ENCODE data around the gene OR2T27.
"Not testable (repeated sequence)": the region's sequence is repeated elsewhere in the genome, so short reads cannot be mapped to it uniquely, and the experiment has no call there.

OR2T27 gene

DNA sequence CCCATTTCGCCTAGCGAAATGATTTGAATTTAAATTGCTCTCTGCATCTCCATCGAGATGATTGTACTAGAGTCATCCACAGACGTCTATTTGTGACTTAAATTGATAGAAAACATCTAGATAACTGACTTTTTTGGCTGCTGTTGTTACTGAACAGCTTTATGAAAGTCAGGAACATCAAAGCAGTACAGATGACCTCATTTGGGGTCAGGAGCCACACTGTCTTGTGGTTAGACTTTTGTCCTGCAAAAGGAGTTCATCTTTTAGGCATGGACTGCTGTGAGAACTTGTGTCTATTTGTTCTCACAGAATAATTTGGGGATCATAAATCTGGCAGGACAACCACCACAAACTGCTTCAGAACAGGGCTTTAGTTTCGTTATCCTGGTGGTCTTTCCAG, 15.7 kb downstream of the OR2T27 start:
- not testable (repeated sequence) for DNase-seq

DNA sequence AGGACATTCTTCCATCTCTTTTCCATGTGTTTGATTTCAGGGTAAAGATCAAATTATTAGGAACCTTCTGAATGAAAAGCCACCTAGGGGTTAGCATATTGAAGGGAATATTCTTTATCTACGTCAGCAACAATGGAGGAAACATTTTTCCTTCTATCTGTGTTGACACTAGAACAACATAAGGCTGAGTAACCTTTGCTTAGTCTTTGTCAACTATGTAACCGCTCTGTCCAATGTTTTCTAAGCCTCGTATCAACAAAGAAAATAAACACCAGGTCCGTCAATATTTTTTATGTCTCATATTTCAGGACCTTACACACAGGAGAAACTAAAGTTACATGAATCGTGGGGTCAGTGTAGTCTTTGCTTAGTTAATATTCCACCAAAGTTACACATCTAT, 18.7 kb downstream of the OR2T27 start:
- not testable (repeated sequence) for DNase-seq

DNA sequence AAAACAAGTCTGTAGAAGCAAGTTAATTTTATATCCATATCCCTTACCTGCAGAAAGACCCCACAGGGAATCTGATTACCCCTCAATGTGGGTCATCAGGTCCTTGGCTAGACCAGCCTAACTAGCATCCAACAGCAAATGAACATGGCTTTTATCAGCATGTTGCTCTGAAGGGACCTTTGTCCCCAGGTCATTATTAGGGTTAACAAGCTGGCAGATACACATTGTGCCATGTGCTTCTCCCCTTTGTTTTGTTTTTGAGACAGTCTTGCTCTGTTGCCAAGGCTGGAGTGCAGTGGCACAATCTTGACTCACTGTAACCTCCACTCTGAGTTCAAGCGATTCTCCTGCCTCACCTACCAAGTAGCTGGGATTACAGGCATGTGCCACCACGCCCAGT, 20.3 kb downstream of the OR2T27 start, which contains the start of gene OR2T11:
Gene OR2T11 (minus strand): TSS at position 101 of the 400 bp plus-strand sequence. CDS start 7,963 bp downstream, outside the sequence.
- not testable (repeated sequence) for DNase-seq

DNA sequence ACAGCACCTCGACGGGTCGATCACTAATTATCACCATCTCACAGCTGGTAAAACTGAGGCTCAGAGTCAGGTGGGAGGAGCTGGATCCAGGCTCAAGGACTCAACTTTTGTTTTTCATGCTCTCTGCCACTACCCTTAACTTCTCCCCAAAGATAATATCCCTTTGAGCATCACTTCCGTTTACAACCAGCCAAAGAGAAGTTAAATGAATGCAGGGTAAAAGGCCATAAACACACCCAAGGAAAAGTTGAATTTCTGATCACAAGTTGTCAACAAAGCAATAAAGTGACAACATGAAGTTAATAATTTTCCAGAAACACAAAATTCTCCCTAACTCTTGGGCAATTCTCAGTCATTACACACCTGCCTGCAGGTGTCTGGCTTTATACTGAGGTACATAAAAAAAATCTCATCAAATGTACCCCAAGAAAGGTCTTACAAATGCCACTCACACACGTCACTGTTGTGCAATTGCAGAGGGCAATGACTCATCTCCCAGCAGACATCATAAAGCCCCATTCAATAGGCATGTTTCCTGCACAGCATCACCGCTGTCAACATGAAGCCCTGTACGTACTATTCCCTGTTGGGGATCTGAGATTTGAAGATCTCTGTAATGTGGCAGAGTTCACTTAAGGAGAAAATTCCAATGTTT, 23.8 kb downstream of the OR2T27 start:
- DNase-seq, result no peak

DNA sequence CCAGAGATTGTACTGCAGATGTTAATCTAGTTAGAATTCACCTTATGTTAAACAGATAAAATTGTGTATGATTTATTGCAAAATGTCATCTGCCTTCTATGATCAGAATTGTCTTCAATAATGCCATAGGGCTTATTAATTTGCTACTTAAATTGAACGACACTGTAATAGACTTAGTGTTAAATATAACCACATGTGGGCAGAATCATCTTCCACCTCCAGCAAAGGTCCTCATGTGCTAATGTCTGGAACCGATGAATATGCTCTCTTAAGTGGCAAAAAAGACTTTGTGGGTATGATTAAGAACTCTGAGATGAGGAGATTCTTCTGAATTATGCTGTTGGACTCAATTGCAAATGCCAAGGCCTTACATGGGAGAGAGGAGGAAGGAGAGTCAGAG, 24.8 kb downstream of the OR2T27 start:
- DNase-seq, result no peak

DNA sequence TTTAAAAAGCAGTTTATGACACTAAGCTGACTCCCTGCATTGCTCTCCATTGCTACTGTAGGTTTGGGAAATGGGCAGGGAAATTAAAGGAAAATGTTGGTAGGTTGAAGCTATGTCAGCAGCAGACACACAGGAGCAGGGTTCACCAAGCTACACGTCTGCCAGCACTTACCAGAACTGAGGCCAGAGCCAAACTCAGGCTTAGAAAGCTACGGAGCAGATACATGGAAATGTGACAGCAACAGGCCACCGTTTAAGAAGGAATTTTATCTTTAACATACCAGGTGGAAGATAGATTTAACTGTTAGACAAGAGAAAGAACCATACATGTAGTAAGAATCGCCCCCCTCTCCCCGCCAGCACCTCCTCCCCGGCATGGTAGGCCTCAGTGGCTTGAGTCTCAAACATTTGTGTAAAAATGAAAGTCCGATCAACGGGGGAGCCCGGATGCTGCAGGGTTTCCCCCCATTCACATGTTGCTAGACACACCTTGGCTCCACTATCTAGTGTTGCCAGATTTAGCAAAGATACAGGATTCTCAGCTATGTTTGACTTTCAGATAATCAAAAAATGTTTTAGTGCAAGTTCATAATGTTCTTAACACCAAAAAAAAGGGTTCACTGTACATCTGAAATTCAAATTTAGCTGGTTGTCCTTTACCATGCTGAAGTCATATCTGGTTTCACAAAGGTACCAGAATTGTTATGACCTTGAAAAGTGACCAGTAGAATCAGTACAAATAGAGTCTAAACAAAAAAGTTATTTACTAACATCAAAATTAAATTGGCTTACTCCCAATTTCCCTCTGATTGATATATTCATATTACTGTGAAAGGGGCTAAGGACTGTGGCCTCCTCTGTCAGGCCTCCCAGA, 27.1 kb downstream of the OR2T27 start:
- no peak for DNase-seq

DNA sequence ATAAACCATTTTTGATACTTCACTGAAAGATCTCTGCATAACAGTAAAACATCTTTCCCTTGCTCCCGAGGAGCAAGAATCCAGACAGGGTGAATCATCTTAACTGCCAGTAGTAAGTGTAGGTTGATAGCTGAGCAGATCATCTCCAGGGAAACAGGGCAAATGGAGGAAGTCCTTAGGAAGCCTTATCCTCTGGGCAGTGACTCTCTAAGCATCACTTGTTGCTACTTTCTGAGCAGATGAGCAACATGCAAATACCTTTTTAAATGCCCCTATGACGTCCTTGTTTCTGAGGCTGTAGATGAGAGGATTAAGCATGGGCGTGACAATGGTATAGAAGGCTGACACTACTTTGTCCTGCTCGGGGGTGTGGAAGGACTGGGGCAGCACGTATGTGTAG, 29.4 kb downstream of the OR2T27 start:
- no peak for DNase-seq

DNA sequence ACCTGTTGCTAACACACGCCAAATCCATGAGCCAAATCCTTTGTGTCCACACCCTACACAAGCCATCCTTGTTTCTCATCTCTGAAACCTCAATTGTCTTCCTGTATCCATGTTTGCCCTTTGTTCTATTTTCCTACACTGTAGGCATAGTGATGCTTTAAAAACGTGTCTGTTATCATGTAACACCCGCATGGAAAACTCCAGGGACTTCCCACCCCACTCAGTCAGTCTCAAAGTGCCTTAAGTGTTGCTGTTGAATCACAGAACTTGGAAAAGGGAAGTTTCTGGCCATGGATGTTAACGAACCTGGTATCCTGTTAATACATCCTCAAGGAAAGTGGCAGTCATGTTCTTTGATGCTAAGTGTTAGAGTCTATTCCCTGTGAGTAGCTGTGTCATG, 30.2 kb downstream of the OR2T27 start:
- DNase-seq, result no peak

DNA sequence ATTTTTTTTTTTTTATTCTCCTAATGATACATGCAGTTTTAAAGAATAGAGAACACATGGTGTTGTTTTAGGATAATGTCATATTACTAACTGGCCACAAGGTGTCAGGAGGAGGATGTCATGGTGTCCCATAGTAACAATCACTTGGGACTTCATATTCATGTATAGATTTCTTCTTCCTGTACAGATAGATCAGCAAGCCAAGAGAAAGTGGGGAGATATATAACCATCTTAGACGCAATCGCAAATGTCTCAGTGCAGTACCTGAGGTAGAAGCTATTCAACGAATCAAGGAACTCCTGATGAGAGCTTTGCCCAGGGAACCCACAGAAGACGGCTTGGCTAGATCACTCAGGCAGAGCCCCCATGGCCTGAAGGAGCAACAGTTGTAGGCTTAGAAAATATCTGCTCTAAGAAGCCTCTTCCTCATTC, 32.7 kb downstream of the OR2T27 start:
- no peak for DNase-seq

DNA sequence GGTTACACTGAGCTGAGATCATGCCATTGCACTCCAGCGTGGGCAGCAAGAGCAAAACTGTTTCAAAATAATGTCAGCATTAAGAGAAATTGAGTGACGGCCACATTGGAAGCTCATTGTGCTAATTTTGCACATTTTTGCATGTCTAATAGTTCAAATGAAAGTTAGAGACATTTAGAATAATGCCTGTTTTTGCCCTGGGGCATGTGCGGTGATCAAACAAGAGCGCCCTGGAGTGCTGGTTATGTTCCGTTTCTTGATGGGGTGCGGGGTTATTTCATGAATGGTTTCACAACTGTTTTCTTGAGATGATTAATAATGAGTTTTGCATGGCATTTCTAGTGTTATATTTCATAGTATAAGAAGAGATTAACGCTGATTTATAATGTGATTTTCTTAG, 33.6 kb downstream of the OR2T27 start:
- DNase-seq, result no peak

DNA sequence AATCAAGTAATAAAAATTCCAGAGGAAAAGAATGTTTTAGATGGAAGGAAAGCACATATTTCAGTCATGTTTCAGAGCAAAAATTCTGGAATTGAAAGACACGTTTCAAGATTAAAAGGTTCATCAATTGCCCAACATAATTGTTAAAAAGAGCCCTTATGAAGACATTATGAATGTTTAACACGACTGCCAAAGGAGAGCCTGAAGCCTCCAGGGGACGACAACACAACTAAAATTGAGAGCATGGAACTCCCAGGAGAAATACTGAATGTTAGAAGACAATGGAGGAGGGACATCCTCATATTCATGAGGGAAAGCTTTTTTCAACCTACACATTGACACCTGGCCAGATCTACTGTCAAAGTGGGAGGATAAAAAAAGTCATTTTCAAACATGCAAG, 36.5 kb downstream of the OR2T27 start:
- DNase-seq, result peak in 1 of 2 donors; percentile 9

DNA sequence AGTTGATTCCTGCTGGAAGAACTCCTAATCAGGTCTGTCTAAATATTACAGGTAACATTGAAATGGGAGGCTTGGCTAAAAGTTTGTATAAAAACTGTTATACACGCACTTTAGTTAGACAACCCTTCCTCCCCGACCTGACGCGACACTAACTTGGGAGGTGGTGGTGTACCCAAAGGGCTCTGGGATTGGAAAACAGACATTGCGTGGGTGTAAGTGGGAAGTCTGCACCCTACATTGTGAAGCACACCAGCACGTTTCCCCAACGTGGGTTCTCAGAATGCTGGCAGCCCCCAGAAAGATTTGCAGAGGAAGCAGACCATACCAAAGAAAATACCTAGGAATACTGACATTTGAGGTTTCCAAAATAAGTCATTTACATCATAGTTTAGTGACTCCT, 37.2 kb downstream of the OR2T27 start:
- DNase-seq, result no peak

DNA sequence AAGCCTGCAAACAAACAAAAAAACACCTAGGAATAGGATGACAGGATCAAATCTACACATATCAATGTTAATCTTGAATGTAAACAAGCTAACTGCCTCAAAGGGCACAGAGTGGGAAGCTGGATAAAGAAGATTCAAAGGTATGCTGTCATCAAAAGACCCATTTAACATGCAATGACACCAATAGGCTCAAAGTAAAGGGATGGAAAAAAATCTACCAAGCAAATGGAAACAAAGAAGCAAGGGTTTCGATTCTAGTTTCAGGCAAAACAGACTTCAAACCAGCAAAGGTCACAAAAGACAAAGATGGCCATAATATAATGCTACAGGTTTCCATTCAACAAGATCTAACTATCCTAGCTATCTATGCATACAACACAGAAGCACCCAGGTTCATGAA, 41.6 kb downstream of the OR2T27 start:
- no peak for DNase-seq

DNA sequence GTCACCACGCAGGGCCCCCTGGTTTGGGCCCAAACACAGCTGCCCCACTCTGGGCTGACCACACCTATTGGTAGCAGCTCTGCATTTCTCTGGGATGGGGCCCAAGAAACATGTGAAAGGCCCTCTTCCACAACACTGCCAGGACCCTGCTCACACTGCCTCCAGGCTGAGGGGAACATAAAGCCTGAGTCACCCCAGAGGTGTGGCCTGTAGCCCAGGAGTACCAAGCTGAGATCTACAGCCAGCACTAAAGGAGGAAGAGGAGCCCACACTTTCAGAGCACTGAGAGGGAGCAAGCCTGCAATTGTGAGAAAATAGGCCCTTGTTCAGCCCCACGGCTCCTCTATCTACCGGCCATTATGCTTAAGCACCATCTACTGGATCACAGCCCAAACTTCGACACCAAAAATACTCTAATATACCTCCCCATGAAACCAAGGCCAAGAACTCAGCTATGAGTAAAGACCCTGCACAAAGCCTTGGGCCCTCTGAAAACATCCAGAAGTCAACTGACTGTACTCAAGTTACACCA, 43.4 kb downstream of the OR2T27 start:
- DNase-seq, result no peak

DNA sequence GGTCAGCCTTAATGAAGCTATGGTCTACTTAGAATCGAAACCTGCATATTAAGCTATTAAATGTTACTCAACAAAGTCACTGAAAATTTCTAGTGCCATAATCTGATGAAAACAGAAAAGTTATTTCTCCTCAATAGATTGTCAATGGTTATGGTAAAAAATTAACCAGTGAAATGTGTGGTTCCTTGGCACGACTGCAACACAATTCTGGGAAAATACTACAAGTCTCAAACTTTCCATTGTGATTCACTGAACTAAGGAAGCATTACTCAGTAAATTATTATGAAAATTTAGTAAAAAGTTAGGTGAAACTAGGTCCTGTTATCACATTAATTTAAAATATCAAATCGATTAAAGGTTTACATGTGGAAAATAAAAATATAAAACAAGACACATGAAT, 45.0 kb downstream of the OR2T27 start:
- DNase-seq, result no peak
